Gastrocnemius medialis (tissue), 4 donors: ENCODE data around the gene ARL11. TPM values are rescaled to one million over a fixed set of nuclear protein-coding genes. Genes with fewer than 3 reads are reported as not detected.

Source experiments
- ATAC-seq, 2 donors: fragments of 150-250 bp; one replicate each; pipeline ENCODE4 v1.9.1; 2016
- DNase-seq, 2 donors: peaks; one replicate each; pipeline ENCODE4 v3.0.0-alpha.2; 2019
- H3K27ac ChIP-seq, 4 donors: fragments of 200-600 bp; sonication (generic); 1 replicate in 1 of 4; 2 replicates in 3 of 4; pipeline ENCODE4 v1.5.1; 2016 to 2018; ENCODE audit warnings: mild to moderate bottlenecking in 2 of 4, moderate library complexity in 1 of 4
- H3K27me3 ChIP-seq, 3 donors: fragments of 200-600 bp; sonication (generic) in 2 of 3; 1 replicate in 1 of 3; 2 replicates in 2 of 3; pipeline versions ENCODE4 v1.5.1 to v1.6.0; 2016 to 2019; ENCODE audit warnings: mild to moderate bottlenecking in 1 of 3, moderate library complexity in 1 of 3
- H3K36me3 ChIP-seq, 2 donors: fragments of 200-600 bp; sonication (generic) in 1 of 2; one replicate each; pipeline ENCODE4 v1.5.1; 2017 to 2018
- H3K4me1 ChIP-seq, 2 donors: fragments of 200-600 bp; sonication (generic) in 1 of 2; one replicate each; pipeline ENCODE4 v1.5.1; 2016 to 2017; ENCODE audit warnings: mild to moderate bottlenecking in 2 of 2
- H3K4me3 ChIP-seq, 4 donors: fragments of 200-600 bp; sonication (generic) in 3 of 4; 1 replicate in 1 of 4; 2 replicates in 3 of 4; pipeline ENCODE4 v1.5.1; 2016 to 2019; ENCODE audit warnings: mild to moderate bottlenecking in 2 of 4
- H3K9me3 ChIP-seq, 3 donors: fragments of 200-600 bp; sonication (generic) in 2 of 3; 1 replicate in 1 of 3; 2 replicates in 2 of 3; pipeline ENCODE4 v1.5.1; 2016 to 2019
- CTCF ChIP-seq, 5 experiments: fragments of 450-650 bp in 3 of 5; fragments of 200-600 bp in 2 of 5; sonication (generic) in 2 of 5; IDR thresholded peaks in 4 of 5; conservative IDR thresholded peaks in 1 of 5; 1 replicate in 4 of 5; 2 replicates in 1 of 5; pipeline ENCODE4 v1.5.1; 2016 to 2019; ENCODE audit warnings: antibody characterized with exemption in 5 of 5, mild to moderate bottlenecking in 3 of 5, moderate library complexity in 3 of 5
- POLR2A ChIP-seq, 2 donors: fragments of 450-650 bp; IDR thresholded peaks; one replicate each; pipeline ENCODE4 v1.6.1; 2017; ENCODE audit warnings: antibody characterized with exemption in 2 of 2, mild to moderate bottlenecking in 2 of 2, moderate library complexity in 2 of 2
- in situ Hi-C, 4 donors: fragments of 200-750 bp; cut with MboI; loops; one replicate each; pipeline versions ENCODE4 v1.15.0 to v1.8.0; 2017; ENCODE audit warnings: low sequenced_read_pairs in 4 of 4
- intact Hi-C: fragments of 100-400 bp; cut with DNase I; formaldehyde crosslinking; loops from one replicate; pipeline ENCODE4 v1.15.1; 2023; ENCODE audit warnings: low total_unique reads
- total RNA-seq, 4 donors: library from RNA; depleted of rRNA; stranded (reverse); fragments of >200 nt; gene quantifications; one replicate each; pipeline versions ENCODE4 v1.1.0 to v1.2.3, GENCODE V29; 2016

ARL11 gene
- total RNA-seq, 4 donors from 2014 or later, result 0.10 to 0.20 (median 0.12) TPM

- Histone ChIP-seq H3K4me1 (peaks cover 0 to 9% of the 10 kb centered on the region in 2 donors), H3K27ac (no peak overlapping the region), H3K27me3 (no peaks in the 10 kb centered on the region), H3K36me3 (no peaks in the 10 kb centered on the region), H3K9me3 (no peaks in the 10 kb centered on the region), H3K4me3 (no peak overlapping the region)
- TF ChIP-seq CTCF (IDR thresholded peaks at IDR 0.05 in 4 of 5, conservative IDR thresholded peaks at IDR 0.05 in 1 of 5) (no peak), POLR2A (IDR thresholded peaks at IDR 0.05) (no peak)
- ATAC-seq (no peak), DNase-seq (no peak)
- in situ Hi-C loops, result no loop called here
- intact Hi-C loops, result no loop called here
Observed at GRCh38 chr13:49629947-49630346, 1.6 kb downstream of the ARL11 start.

- Histone ChIP-seq H3K4me3 (no peak overlapping the region), H3K4me1 (peaks cover 0 to 9% of the 10 kb centered on the region in 2 donors), H3K9me3 (no peaks in the 10 kb centered on the region), H3K36me3 (no peaks in the 10 kb centered on the region), H3K27me3 (no peaks in the 10 kb centered on the region), H3K27ac (no peak overlapping the region)
- no peak for TF ChIP-seq POLR2A (IDR thresholded peaks at IDR 0.05)
- TF ChIP-seq CTCF (IDR thresholded peaks at IDR 0.05 in 4 of 5, conservative IDR thresholded peaks at IDR 0.05 in 1 of 5), result no peak
- DNase-seq (no peak), ATAC-seq (no peak)
- in situ Hi-C loops, result no loop called here
- intact Hi-C loops, result no loop called here
Observed at GRCh38 chr13:49630580-49630979, 2.3 kb downstream of the ARL11 start.

- Histone ChIP-seq H3K4me3 (no peak overlapping the region), H3K9me3 (no peaks in the 10 kb centered on the region), H3K4me1 (peaks cover 0 to 9% of the 10 kb centered on the region in 2 donors), H3K27me3 (no peaks in the 10 kb centered on the region), H3K36me3 (no peaks in the 10 kb centered on the region), H3K27ac (no peak overlapping the region)
- intact Hi-C loops, result no loop called here
- no peak for ATAC-seq
- TF ChIP-seq POLR2A (IDR thresholded peaks at IDR 0.05), result no peak
- no peak for TF ChIP-seq CTCF (IDR thresholded peaks at IDR 0.05 in 4 of 5, conservative IDR thresholded peaks at IDR 0.05 in 1 of 5)
- in situ Hi-C loops, result no loop called here
- DNase-seq, result no peak
Observed at GRCh38 chr13:49632156-49632555, 3.8 kb downstream of the ARL11 start.

- ATAC-seq (no peak), DNase-seq (no peak)
- TF ChIP-seq CTCF (IDR thresholded peaks at IDR 0.05 in 4 of 5, conservative IDR thresholded peaks at IDR 0.05 in 1 of 5) (no peak), POLR2A (IDR thresholded peaks at IDR 0.05) (no peak)
- Histone ChIP-seq H3K27ac (no peak overlapping the region), H3K4me3 (no peak overlapping the region), H3K36me3 (no peaks in the 10 kb centered on the region), H3K4me1 (peaks cover 0 to 9% of the 10 kb centered on the region in 2 donors), H3K27me3 (no peaks in the 10 kb centered on the region), H3K9me3 (no peaks in the 10 kb centered on the region)
- in situ Hi-C loops (no loop called here), intact Hi-C loops (no loop called here)
Observed at GRCh38 chr13:49633710-49634109, 5.4 kb downstream of the ARL11 start.
